Colonic mucosa (tissue), 4 donors: Measurements from ENCODE around the gene ZEB1. TPM values are rescaled to one million over a fixed set of nuclear protein-coding genes. Genes with fewer than 3 reads are reported as not detected.

Experiments
- DNase-seq: peaks from one replicate; pipeline ENCODE4 v3.0.0-alpha.2; 2020
- H3K27ac ChIP-seq: fragments of 200-600 bp; one replicate; pipeline ENCODE4 v1.8.0; 2021
- H3K27me3 ChIP-seq: fragments of 200-600 bp; one replicate; pipeline ENCODE4 v1.8.0; 2021
- H3K36me3 ChIP-seq: fragments of 200-600 bp; one replicate; pipeline ENCODE4 v1.8.0; 2021
- H3K4me1 ChIP-seq: fragments of 200-600 bp; one replicate; pipeline ENCODE4 v1.8.0; 2021; ENCODE audit warnings: mild to moderate bottlenecking
- H3K4me3 ChIP-seq: fragments of 200-600 bp; one replicate; pipeline ENCODE4 v1.8.0; 2021
- H3K9ac ChIP-seq, 2 donors: one replicate each; pipeline ENCODE4 v1.7.0; 2013; ENCODE audit warnings: control low read depth in 2 of 2, low read depth in 2 of 2, low read length in 2 of 2
- H3K9me3 ChIP-seq: fragments of 200-600 bp; one replicate; pipeline ENCODE4 v1.8.0; 2021
- CTCF ChIP-seq: fragments of 200-600 bp; IDR thresholded peaks from one replicate; pipeline ENCODE4 v1.8.0; 2022; ENCODE audit warnings: antibody characterized with exemption, mild to moderate bottlenecking
- intact Hi-C: fragments of 100-400 bp; cut with DNase I; formaldehyde crosslinking; loops from one replicate; pipeline ENCODE4 v1.14.1; 2022
- total RNA-seq, 2 donors: library from RNA; stranded (reverse); fragmentation: NEBNext Ultra II Directional in 1 of 2; extraction: Animal tissue kit (Norgen Biotek cat#: 25700) in 1 of 2; gene quantifications; one replicate each; pipeline ENCODE4 v1.2.1, GENCODE V29; 2021
- donor health status: healthy.
- donor health status: DM: no; HTN: no; CAD: no.
- donor health status: DM: no; HTN: no; CAD: no.

Gene ZEB1
- total RNA-seq, 2 donors from 2014 or later: 6.1 to 32.3 TPM

GRCh38 chr10:31460242-31460641, 141.2 kb downstream of the ZEB1 start:
- intact Hi-C loops: no loop called here

GRCh38 chr10:31464552-31464951, 145.5 kb downstream of the ZEB1 start:
- H3K9ac ChIP-seq: no peak overlapping the region
- H3K36me3 ChIP-seq: no peaks in the 10 kb centered on the region
- H3K9me3 ChIP-seq: no peaks in the 10 kb centered on the region
- intact Hi-C loops: no loop called here
- no peak for TF ChIP-seq CTCF
- H3K27me3 ChIP-seq: no peaks in the 10 kb centered on the region
- H3K27ac ChIP-seq: no peak overlapping the region
- H3K4me3 ChIP-seq: no peak overlapping the region
- no peaks in the 10 kb centered on the region for H3K4me1 ChIP-seq
- DNase-seq: no peak

More at GRCh38 chr10:31460242-31460641, 141.2 kb downstream of the ZEB1 start:
- no peak overlapping the region for H3K9ac ChIP-seq
- no peaks in the 10 kb centered on the region for H3K4me1 ChIP-seq
- H3K36me3 ChIP-seq: no peaks in the 10 kb centered on the region
- H3K9me3 ChIP-seq: no peaks in the 10 kb centered on the region
- H3K27ac ChIP-seq: no peak overlapping the region
- no peak for DNase-seq
- H3K27me3 ChIP-seq: no peaks in the 10 kb centered on the region
- no peak overlapping the region for H3K4me3 ChIP-seq
- no peak for TF ChIP-seq CTCF

GRCh38 chr10:31466313-31466712, 147.3 kb downstream of the ZEB1 start:
- Histone ChIP-seq H3K36me3 (no peaks in the 10 kb centered on the region), H3K9me3 (no peaks in the 10 kb centered on the region), H3K27me3 (no peaks in the 10 kb centered on the region), H3K9ac (no peak overlapping the region), H3K4me3 (no peak overlapping the region), H3K4me1 (no peaks in the 10 kb centered on the region), H3K27ac (no peak overlapping the region)
- intact Hi-C loops: no loop called here
- no peak for TF ChIP-seq CTCF
- no peak for DNase-seq

- H3K4me3 ChIP-seq: no peak overlapping the region
- H3K27me3 ChIP-seq: no peaks in the 10 kb centered on the region
- H3K9me3 ChIP-seq: no peaks in the 10 kb centered on the region
- no peaks in the 10 kb centered on the region for H3K36me3 ChIP-seq
- no peak overlapping the region for H3K9ac ChIP-seq
- no peak overlapping the region for H3K27ac ChIP-seq
- intact Hi-C loops: no loop called here
- DNase-seq: no peak
- TF ChIP-seq CTCF: peak; percentile 51
- no peaks in the 10 kb centered on the region for H3K4me1 ChIP-seq
These were observed 148.9 kb downstream of the ZEB1 start for GRCh38 chr10:31467791-31468535.

GRCh38 chr10:31468536-31468859, 149.5 kb downstream of the ZEB1 start:
- Histone ChIP-seq H3K36me3 (no peaks in the 10 kb centered on the region), H3K9me3 (no peaks in the 10 kb centered on the region), H3K4me3 (no peak overlapping the region), H3K9ac (no peak overlapping the region), H3K4me1 (no peaks in the 10 kb centered on the region), H3K27me3 (no peaks in the 10 kb centered on the region), H3K27ac (no peak overlapping the region)
- no peak for DNase-seq
- intact Hi-C loops: no loop called here
- TF ChIP-seq CTCF: no peak
